ENCODE results near the gene THAP4. TPM values are rescaled to one million over a fixed set of nuclear protein-coding genes. Genes with fewer than 3 reads are reported as not detected.

The THAP4 gene
- total RNA-seq, 1 experiment from 2014 or later: 71.2 TPM

DNA sequence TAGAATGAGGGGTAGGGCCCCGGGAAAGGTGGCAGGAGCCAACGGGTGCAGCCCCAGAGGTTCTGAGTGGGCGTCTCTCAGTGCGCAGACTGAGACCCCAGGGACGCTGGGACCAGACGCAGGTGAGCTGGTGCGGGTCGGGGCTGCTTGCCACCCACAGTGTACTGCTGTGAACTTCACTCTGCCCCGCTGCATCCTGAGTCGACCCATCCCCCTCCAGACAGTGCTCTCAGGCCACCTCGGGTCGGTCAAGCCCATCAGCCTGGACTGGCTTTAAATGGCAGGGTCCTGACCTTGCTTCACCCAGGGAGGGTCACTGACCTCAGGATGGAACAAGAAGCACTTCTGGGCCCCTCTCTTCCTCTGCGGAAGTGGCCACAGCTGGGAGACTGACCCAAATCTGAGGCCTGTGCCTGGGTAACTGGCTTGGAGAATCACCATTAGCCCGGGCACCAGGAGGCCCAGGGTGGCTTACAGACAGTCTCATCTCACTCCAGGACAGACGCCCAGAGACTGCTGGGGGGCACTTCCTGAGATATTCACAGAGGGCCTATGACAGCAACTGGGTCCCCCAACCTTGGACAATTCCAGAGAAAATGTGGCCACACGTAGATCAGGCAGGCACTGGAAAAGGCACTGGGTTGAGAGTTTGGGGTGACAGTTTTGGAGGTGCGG, 102.1 kb downstream of the THAP4 start:
- CTCF ChIA-PET: no interaction called here
- Histone ChIP-seq H3K36me3 (ENCODE audit: control insufficient read depth in 1 of 2, insufficient read depth in 2 of 2, low read length in 2 of 2) (no peaks in the 10 kb centered on the region), H3K9me3 (ENCODE audit: control insufficient read depth in 1 of 2, insufficient read depth in 1 of 2, low read depth in 1 of 2, low read length in 2 of 2) (no peaks in the 10 kb centered on the region), H3K9ac (ENCODE audit: low read length) (no peak overlapping the region), H3K27me3 (ENCODE audit: insufficient read depth, low read length) (no peaks in the 10 kb centered on the region), H3K9me2 (ENCODE audit: insufficient read depth) (no peaks in the 10 kb centered on the region), H3K4me2 (ENCODE audit: low read length) (no peak overlapping the region), H3K79me2 (ENCODE audit: insufficient read depth, low read length) (no peaks in the 10 kb centered on the region), H4K20me1 (ENCODE audit: insufficient read depth) (no peaks in the 10 kb centered on the region), H3K4me3 (replicated peaks in 1 of 2; ENCODE audit: low read depth in 1 of 2, low read length in 2 of 2) (no peak overlapping the region), H3K4me1 (ENCODE audit: control insufficient read depth in 1 of 2, insufficient read depth in 2 of 2, low read length in 2 of 2) (no peaks in the 10 kb centered on the region), H3K27ac (ENCODE audit: low read depth, low read length) (no peak overlapping the region), H2AFZ (ENCODE audit: low read depth, low read length, poor library complexity, severe bottlenecking) (no peak overlapping the region)
- RAD21 ChIA-PET (ENCODE audit: low non-redundant PET in 1 of 2, low total read pairs in 2 of 2, uncharacterized antibody in 2 of 2, unreplicated experiment in 2 of 2): no interaction called here
- POLR2A ChIA-PET: no interaction called here
- DNase-seq (ENCODE audit: low read depth, low spot score) (no peak), ATAC-seq (no peak)
- TF ChIP-seq SIN3A (IDR thresholded peaks at IDR 0.05; ENCODE audit: low read depth) (no peak), EZH2phosphoT487 (IDR thresholded peaks at IDR 0.05; ENCODE audit: borderline replicate concordance) (no peak), POLR2A (IDR thresholded peaks at IDR 0.05; ENCODE audit: borderline replicate concordance, extremely low read depth, insufficient read depth, insufficient read length) (no peak), ZNF274 (IDR thresholded peaks at IDR 0.05; ENCODE audit: low read depth, low read length) (no peak), SP1 (IDR thresholded peaks at IDR 0.05; ENCODE audit: low read depth) (no peak), RAD21 (IDR thresholded peaks at IDR 0.05; ENCODE audit: low read depth) (no peak)
- no TSS peak for BruUV-seq (replicated peaks)
- intact Hi-C loops (cut with micrococcal nuclease): no loop called here

Other genes starting within 250 kb of the THAP4 start
- 160 TPM for gene STK25, start 128.6 kb downstream of the THAP4 start, total RNA-seq (2021; ENCODE audit: unreplicated experiment)
- gene BOK, start 78.4 kb downstream of the THAP4 start, total RNA-seq (2021; ENCODE audit: unreplicated experiment): 41.5 TPM
- gene ATG4B, start 535 bp upstream of the THAP4 start, total RNA-seq (2021; ENCODE audit: unreplicated experiment): 87.4 TPM
- 83.3 TPM for gene DTYMK, start 49.7 kb upstream of the THAP4 start, total RNA-seq (2021; ENCODE audit: unreplicated experiment)
- gene ING5, start 64.9 kb upstream of the THAP4 start, total RNA-seq (2021; ENCODE audit: unreplicated experiment): 45.9 TPM
- 46.3 TPM for gene D2HGDH, start 97.5 kb upstream of the THAP4 start, total RNA-seq (2021; ENCODE audit: unreplicated experiment)
- 0.44 TPM for gene GAL3ST2, start 139.7 kb upstream of the THAP4 start, total RNA-seq (2021; ENCODE audit: unreplicated experiment)
- gene NEU4, start 172.0 kb upstream of the THAP4 start, total RNA-seq (2021; ENCODE audit: unreplicated experiment): 0.34 TPM
- gene PDCD1, start 221.7 kb upstream of the THAP4 start, total RNA-seq (2021; ENCODE audit: unreplicated experiment): 0.22 TPM
- not detected for gene RTP5, start 232.6 kb upstream of the THAP4 start, total RNA-seq (2021; ENCODE audit: unreplicated experiment)

Data from HCT116 (cell line).